Activated T-helper 2 cell treated with anti-CD3 and anti-CD28 coated beads, Interferon-gamma antibody, Interleukin-2, Interleukin-4, amounts not matched to agents 10 μg/mL and 5 μg/mL and 100 μg/mL, durations not matched to agents 14 hours and 24 hours and 36 hours (primary cell): ENCODE data around the gene MYOG. TPM values are rescaled to one million over a fixed set of nuclear protein-coding genes. Genes with fewer than 3 reads are reported as not detected.

ENCODE experiments used
- DNase-seq: peaks from one replicate; pipeline ENCODE4 v3.0.0; 2021; ENCODE audit warnings: low spot score
- H3K27ac Mint-ChIP-seq: one replicate; pipeline ENCODE4 v1.8.0; 2021; ENCODE audit warnings: mixed read lengths
- H3K27me3 Mint-ChIP-seq: one replicate; pipeline ENCODE4 v1.8.0; 2021; ENCODE audit warnings: low read depth, mixed read lengths
- H3K36me3 Mint-ChIP-seq: one replicate; pipeline ENCODE4 v1.8.0; 2021; ENCODE audit warnings: low read depth, mixed read lengths
- H3K4me1 Mint-ChIP-seq: one replicate; pipeline ENCODE4 v1.8.0; 2021; ENCODE audit warnings: low read depth, mixed read lengths
- H3K4me3 Mint-ChIP-seq: one replicate; pipeline ENCODE4 v1.8.0; 2021; ENCODE audit warnings: low read depth, mild to moderate bottlenecking, moderate library complexity, mixed read lengths
- H3K9me3 Mint-ChIP-seq: one replicate; pipeline ENCODE4 v1.8.0; 2021; ENCODE audit warnings: mixed read lengths
- intact Hi-C: fragments of 100-400 bp; cut with micrococcal nuclease; formaldehyde crosslinking; loops from one replicate; pipeline ENCODE4 v1.15.1; 2023
- total RNA-seq: library from RNA; stranded (reverse); gene quantifications from 2 replicates; pipeline ENCODE4 v1.2.3, GENCODE V29; 2022

MYOG gene
- total RNA-seq, 1 donor from 2014 or later = not detected

GRCh38 chr1:203065191-203065590 is 20.6 kb downstream of the MYOG start:
- H3K4me1 Mint-ChIP-seq = no peaks in the 10 kb centered on the region
- no peaks in the 10 kb centered on the region for H3K27me3 Mint-ChIP-seq
- intact Hi-C loops = no loop called here
- peaks cover 8% of the 10 kb centered on the region for H3K36me3 Mint-ChIP-seq
- DNase-seq = no peak
- no peaks in the 10 kb centered on the region for H3K9me3 Mint-ChIP-seq
- H3K27ac Mint-ChIP-seq = no peak overlapping the region
- H3K4me3 Mint-ChIP-seq = no peak overlapping the region

GRCh38 chr1:203063287-203063686 is 22.5 kb downstream of the MYOG start:
- peaks cover 8% of the 10 kb centered on the region for H3K36me3 Mint-ChIP-seq
- intact Hi-C loops = no loop called here

GRCh38 chr1:203060115-203060514 is 25.7 kb downstream of the MYOG start:
- Mint-ChIP-seq H3K4me3 (no peak overlapping the region), H3K27ac (no peak overlapping the region), H3K9me3 (no peaks in the 10 kb centered on the region), H3K4me1 (no peaks in the 10 kb centered on the region), H3K36me3 (peaks cover 12% of the 10 kb centered on the region), H3K27me3 (no peaks in the 10 kb centered on the region)
- intact Hi-C loops = no loop called here
- DNase-seq = no peak

More at GRCh38 chr1:203063287-203063686, 22.5 kb downstream of the MYOG start:
- Mint-ChIP-seq H3K27me3 (no peaks in the 10 kb centered on the region), H3K4me1 (no peaks in the 10 kb centered on the region), H3K27ac (no peak overlapping the region), H3K4me3 (no peak overlapping the region), H3K9me3 (no peaks in the 10 kb centered on the region)
- no peak for DNase-seq

- intact Hi-C loops = no loop called here
- no peaks in the 10 kb centered on the region for H3K4me1 Mint-ChIP-seq
- H3K9me3 Mint-ChIP-seq = no peaks in the 10 kb centered on the region
- no peak for DNase-seq
- peaks cover 15% of the 10 kb centered on the region for H3K36me3 Mint-ChIP-seq
- no peak overlapping the region for H3K4me3 Mint-ChIP-seq
- H3K27ac Mint-ChIP-seq = no peak overlapping the region
- no peaks in the 10 kb centered on the region for H3K27me3 Mint-ChIP-seq
Observed at GRCh38 chr1:203059485-203059884, 26.3 kb downstream of the MYOG start.

- H3K27ac Mint-ChIP-seq = no peak overlapping the region
- H3K9me3 Mint-ChIP-seq = no peaks in the 10 kb centered on the region
- H3K27me3 Mint-ChIP-seq = no peaks in the 10 kb centered on the region
- peaks cover 15% of the 10 kb centered on the region for H3K36me3 Mint-ChIP-seq
- H3K4me1 Mint-ChIP-seq = no peaks in the 10 kb centered on the region
- DNase-seq = no peak
- intact Hi-C loops = no loop called here
- no peak overlapping the region for H3K4me3 Mint-ChIP-seq
Observed at GRCh38 chr1:203058676-203058935, 27.2 kb downstream of the MYOG start.

GRCh38 chr1:203057911-203058675 is 27.7 kb downstream of the MYOG start:
- Mint-ChIP-seq H3K36me3 (peaks cover 15% of the 10 kb centered on the region), H3K9me3 (no peaks in the 10 kb centered on the region), H3K27me3 (no peaks in the 10 kb centered on the region), H3K27ac (peak overlapping the region; percentile 5), H3K4me3 (no peak overlapping the region), H3K4me1 (no peaks in the 10 kb centered on the region)
- no peak for DNase-seq
- intact Hi-C loops = no loop called here

GRCh38 chr1:203056516-203056915 is 29.3 kb downstream of the MYOG start:
- no peaks in the 10 kb centered on the region for H3K27me3 Mint-ChIP-seq
- H3K27ac Mint-ChIP-seq = no peak overlapping the region
- intact Hi-C loops = no loop called here
- DNase-seq = no peak
- no peaks in the 10 kb centered on the region for H3K9me3 Mint-ChIP-seq
- no peaks in the 10 kb centered on the region for H3K4me1 Mint-ChIP-seq
- no peak overlapping the region for H3K4me3 Mint-ChIP-seq
- H3K36me3 Mint-ChIP-seq = peaks cover 15% of the 10 kb centered on the region

- Mint-ChIP-seq H3K4me1 (no peaks in the 10 kb centered on the region), H3K4me3 (no peak overlapping the region), H3K9me3 (no peaks in the 10 kb centered on the region), H3K27me3 (no peaks in the 10 kb centered on the region), H3K36me3 (peaks cover 15% of the 10 kb centered on the region), H3K27ac (no peak overlapping the region)
- DNase-seq = no peak
- intact Hi-C loops = no loop called here
Observed at GRCh38 chr1:203056012-203056411, 29.8 kb downstream of the MYOG start.

- H3K27me3 Mint-ChIP-seq = no peaks in the 10 kb centered on the region
- no peak for DNase-seq
- no peak overlapping the region for H3K27ac Mint-ChIP-seq
- no peak overlapping the region for H3K4me3 Mint-ChIP-seq
- H3K4me1 Mint-ChIP-seq = no peaks in the 10 kb centered on the region
- H3K36me3 Mint-ChIP-seq = peaks cover 15% of the 10 kb centered on the region
- intact Hi-C loops = no loop called here
- H3K9me3 Mint-ChIP-seq = no peaks in the 10 kb centered on the region
Observed at GRCh38 chr1:203055161-203055799, 30.5 kb downstream of the MYOG start.

GRCh38 chr1:203054642-203055041 is 31.2 kb downstream of the MYOG start:
- Mint-ChIP-seq H3K27me3 (no peaks in the 10 kb centered on the region), H3K4me3 (no peak overlapping the region), H3K36me3 (peaks cover 10% of the 10 kb centered on the region), H3K27ac (no peak overlapping the region), H3K9me3 (no peaks in the 10 kb centered on the region), H3K4me1 (no peaks in the 10 kb centered on the region)
- intact Hi-C loops = no loop called here
- no peak for DNase-seq

- Mint-ChIP-seq H3K9me3 (no peaks in the 10 kb centered on the region), H3K4me1 (no peaks in the 10 kb centered on the region), H3K36me3 (peaks cover 9% of the 10 kb centered on the region), H3K4me3 (no peak overlapping the region), H3K27me3 (no peaks in the 10 kb centered on the region), H3K27ac (no peak overlapping the region)
- intact Hi-C loops = no loop called here
- no peak for DNase-seq
Observed at GRCh38 chr1:203054184-203054583, 31.6 kb downstream of the MYOG start.

GRCh38 chr1:203052601-203053000 is 33.2 kb downstream of the MYOG start:
- intact Hi-C loops = no loop called here
- peaks cover 9% of the 10 kb centered on the region for H3K36me3 Mint-ChIP-seq
- H3K27ac Mint-ChIP-seq = no peak overlapping the region
- H3K4me3 Mint-ChIP-seq = no peak overlapping the region
- no peaks in the 10 kb centered on the region for H3K27me3 Mint-ChIP-seq
- no peaks in the 10 kb centered on the region for H3K9me3 Mint-ChIP-seq
- no peak for DNase-seq
- H3K4me1 Mint-ChIP-seq = no peaks in the 10 kb centered on the region

- no peaks in the 10 kb centered on the region for H3K9me3 Mint-ChIP-seq
- no peaks in the 10 kb centered on the region for H3K27me3 Mint-ChIP-seq
- H3K4me3 Mint-ChIP-seq = no peak overlapping the region
- no peak for DNase-seq
- H3K27ac Mint-ChIP-seq = no peak overlapping the region
- peaks cover 9% of the 10 kb centered on the region for H3K36me3 Mint-ChIP-seq
- peaks cover 2% of the 10 kb centered on the region for H3K4me1 Mint-ChIP-seq
- intact Hi-C loops = no loop called here
Observed at GRCh38 chr1:203051841-203052324, 33.9 kb downstream of the MYOG start.
